HG03103 (cell line): Measurements from ENCODE around the gene ANKS1A.

Experiments used
- ATAC-seq: cut with Tn5 transposase; IDR thresholded peaks from one replicate; pipeline ENCODE4 v1.9.1; 2021; ENCODE audit warnings: low read depth; ENCODE audit not compliant: unreplicated experiment

Gene ANKS1A

DNA sequence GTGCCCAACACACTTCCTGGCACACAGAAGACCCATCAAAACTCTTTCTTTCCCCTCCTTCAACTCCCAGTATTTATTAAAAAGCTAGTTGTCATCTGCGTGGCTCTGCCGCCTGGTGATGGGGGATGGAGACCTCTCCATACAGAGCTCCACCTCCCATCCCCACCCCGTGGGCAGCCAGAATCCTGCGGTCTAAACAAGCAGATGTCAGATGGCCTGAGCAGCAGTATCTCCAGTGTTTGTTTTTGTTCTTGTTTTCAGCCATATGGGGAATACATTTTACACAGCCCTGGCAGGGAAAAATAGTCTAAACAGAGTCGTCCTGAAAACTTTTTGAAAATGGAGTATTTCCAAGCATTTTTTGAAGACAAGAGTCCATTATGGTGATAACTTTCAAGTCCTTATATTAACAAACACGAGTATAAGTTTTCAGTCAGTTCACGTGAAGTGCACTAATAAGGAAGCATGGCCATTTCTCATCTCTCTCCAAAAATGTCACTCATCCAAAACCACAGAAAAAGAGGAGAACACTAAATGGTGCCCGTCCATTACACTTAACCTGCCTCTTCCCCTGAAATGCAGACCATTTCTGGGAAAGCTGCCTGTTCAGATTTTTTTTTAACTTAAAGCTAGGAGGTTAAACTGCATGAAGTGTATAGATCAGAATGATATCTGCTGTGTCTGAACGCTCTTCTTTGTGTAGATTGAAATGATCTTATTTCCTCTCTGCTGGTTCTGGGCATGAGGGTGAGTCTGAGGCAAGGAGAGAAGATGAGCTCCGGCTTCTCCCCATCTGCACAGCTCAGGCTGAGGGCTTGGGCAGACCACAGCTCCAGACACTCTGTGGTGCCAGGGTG, 161.1 kb downstream of the ANKS1A start:
- ATAC-seq = no peak

DNA sequence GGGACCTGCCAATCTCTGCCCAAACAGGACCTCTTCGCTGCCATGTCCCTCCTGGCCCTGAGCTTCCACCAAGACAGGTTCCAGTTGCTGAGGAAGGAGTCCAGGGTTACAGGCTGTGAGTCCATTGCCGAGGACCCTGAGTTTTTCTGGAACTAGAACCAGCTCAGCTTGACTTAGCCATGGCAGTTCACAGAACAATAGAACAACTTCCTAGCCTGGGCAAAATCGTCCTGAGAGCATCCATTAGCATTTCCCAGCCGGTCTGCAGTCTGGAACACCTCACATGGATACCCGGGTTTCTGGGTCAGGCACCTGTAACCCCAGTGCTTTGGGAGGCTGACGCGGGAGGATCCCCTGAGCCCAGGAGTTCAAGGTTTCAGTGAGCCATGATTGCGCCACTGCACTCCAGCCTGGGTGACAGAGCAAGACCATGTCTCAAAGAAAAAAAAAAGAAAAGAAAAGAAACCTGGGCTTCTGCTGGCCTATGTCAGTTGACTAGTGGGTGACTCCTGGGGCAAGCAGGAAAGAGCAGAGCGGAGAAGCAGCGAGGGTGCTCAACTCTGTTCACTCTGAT, 161.8 kb downstream of the ANKS1A start:
- ATAC-seq = no peak

DNA sequence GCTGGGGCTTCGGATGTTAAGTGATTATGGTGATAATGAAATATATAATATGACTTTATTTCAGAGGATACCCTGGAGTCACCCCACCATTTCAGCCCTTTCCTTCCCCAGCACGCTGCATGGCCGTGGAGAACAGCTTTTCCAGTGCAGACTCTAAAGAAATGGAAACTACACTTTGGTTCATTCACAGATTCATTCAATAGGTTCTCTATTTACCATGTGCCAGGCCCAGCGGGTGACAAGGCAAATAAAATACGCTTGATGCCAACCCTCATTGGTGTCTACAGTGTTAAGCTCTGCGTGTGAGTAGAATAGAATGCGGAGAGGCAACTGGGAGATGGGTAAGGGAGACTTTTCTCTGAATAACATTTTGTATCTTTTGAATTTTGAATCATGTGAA, 162.3 kb downstream of the ANKS1A start:
- no peak for ATAC-seq

DNA sequence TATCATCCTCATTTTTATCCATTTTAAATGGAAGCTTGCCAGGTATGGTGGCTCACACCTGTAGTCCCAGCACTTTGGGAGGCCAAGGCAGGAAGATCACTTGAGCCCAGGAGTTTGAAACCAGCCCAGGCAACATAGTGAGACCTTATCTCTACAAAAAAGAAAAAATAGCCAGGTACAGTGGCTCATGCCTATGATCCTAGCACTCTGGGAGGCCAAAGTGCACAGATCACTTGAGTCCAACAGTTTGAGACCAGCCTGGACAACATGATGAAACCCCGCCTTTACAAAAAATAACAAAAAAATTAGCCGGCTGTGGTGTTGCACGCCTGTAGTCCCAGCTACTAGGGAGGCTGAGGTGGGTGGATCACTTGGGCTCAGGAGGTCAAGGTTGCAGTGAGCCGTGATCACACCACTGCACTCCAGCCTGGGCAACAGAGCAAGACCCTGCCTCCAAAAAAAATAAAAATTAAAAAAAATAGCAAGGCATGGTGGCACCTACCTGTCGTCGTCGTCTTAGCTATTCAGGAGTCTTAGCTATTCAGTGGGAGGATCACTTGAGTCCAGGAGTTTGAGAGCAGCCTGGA, 163.0 kb downstream of the ANKS1A start:
- ATAC-seq = no peak

DNA sequence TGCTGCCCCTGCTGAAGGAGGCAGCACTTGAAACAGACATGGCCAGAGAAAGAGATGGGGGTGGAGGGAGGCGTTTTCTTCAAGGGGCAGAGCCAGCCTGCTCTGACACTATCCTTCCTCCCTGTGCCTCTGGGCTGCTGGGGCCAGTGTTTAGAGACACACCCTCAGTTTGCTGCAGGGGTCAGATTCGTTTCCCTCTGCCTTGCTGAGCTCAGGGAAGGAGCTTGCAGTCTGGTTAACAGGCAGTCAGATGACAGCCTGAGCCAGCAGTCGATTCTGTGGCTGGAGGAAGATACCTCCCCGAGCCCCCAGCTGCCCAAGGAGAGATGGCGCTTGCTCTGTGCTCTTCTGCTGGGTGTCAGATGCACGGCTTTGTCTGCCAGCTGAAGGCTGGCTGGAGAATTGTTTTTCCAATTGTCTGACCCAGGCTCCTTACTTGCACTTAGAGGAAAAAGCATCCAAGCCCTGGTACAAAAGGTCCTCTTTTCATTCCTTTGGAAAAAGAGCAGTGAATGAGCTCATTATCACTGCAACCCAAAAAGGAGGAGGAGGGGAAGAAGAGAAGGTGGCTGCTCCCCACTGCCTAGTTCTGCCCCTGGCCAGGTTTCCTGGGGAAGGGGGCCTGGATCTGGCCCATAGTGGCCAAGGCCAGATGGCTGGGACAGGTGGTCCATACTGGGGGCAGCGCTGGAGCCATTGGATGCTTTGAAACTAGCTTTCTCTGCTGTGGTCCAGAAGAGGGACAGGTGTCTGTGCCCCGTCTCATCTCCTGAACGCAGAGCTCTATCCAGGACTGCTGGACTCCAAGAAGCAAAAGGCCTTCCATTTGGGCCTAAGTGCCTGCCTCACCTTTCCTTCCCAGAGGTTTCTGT, 163.9 kb downstream of the ANKS1A start:
- no peak for ATAC-seq

DNA sequence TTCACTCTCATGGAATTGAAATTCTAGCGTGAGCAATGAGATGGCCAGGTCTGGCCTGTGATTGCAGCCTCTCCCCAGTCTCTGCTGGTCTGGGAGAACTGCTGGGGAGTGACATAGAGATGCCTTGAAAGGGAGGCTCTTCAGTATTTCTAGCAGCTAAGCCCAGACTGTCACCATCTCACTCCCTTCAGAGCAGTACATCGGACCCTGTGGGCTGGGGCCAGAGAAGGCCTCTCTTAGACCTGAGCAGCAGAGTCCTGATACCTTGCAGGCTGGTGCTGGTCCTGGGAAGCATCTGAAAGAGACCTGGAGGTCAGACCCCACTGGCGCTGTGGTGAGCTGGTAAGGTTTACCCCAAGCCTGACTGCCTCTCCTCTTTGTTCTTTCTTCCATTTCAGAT, 164.6 kb downstream of the ANKS1A start:
- no peak for ATAC-seq

DNA sequence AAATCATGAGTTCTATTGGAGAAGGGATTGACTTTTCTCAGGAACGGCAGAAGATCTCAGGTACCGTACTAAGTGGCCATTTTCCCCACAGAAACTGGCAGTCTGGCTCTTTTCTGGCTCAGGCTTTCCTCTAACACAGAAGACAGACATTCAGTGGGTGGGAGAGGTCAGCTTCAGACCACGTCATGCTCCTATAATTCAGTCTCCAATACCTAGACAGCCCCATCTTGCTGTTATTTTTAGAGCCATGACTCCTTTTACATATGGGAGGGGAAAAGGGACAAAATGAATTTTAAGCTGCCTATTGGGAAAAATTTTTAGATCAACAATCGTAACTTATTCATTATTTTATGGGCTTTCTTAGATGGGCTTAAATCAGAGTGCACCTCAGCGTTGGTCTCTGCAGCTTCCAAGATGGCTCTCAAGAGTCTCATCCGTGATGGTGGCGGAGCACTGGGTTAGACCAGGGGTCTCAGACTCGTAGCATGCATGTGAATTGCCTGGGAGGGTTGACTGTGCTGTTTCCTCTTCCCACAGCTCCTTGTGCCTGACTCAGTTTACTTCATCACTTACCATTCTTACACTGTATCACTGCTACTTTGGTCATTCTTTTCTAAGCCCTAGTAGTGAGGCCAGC, 165.2 kb downstream of the ANKS1A start:
- ATAC-seq = no peak

DNA sequence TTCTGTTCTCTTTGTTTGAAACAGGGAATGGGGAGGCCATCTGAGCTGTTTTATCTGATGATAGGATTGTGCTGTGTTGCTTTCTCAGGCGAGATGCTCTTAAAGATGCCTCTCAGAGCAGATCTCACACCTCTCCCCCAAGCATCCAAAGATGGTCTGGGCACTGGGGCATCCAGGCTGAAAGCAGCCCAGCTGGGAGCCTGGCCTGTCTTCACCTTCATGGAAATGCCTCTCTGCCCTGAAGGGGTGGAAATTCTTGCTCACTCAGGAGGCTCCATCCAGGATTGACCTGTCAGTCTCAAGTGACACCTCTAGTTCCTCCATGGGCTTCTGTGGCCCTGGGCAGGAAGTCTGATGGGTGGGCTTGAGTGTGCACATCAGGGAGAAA, 165.7 kb downstream of the ANKS1A start:
- no peak for ATAC-seq

DNA sequence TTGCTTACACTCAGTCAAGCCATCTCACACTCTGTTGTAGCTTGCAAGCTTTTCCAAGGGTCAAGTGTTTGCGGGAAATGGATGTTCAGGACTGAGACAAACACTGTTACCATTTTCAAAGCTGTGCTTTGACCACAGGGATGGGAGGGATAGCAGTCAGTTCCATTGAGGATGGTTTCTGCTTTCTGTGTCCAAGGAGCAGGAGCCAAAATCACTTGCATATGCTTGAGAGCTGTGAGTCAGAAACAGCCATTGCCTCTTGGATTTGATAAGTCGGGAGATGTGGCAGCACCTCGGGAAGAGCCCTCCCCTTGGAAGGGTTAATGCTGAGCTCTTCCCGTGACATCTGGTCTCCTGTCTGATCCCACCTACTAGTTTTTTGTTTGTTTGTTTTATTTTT, 166.8 kb downstream of the ANKS1A start:
- ATAC-seq = no peak

DNA sequence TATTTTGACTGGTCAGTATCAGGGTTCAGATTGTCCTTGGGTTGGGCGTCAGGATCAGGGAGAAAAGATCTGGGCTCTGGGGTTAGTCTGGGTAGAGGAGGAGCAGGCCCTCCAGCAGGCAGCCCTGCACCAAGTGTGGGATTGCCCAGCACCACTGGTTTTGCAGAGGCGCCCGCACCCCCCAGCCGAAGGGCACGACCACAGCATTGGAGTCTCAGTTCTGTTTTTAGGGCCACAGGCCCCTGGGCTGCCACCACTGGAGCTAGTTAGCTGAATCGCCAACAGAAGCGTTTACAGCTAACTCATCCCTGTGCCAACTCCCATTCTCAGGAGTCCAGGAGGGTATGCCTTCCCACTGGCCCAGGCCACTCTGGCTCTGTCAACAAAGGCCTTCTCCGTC, 167.9 kb downstream of the ANKS1A start:
- no peak for ATAC-seq

DNA sequence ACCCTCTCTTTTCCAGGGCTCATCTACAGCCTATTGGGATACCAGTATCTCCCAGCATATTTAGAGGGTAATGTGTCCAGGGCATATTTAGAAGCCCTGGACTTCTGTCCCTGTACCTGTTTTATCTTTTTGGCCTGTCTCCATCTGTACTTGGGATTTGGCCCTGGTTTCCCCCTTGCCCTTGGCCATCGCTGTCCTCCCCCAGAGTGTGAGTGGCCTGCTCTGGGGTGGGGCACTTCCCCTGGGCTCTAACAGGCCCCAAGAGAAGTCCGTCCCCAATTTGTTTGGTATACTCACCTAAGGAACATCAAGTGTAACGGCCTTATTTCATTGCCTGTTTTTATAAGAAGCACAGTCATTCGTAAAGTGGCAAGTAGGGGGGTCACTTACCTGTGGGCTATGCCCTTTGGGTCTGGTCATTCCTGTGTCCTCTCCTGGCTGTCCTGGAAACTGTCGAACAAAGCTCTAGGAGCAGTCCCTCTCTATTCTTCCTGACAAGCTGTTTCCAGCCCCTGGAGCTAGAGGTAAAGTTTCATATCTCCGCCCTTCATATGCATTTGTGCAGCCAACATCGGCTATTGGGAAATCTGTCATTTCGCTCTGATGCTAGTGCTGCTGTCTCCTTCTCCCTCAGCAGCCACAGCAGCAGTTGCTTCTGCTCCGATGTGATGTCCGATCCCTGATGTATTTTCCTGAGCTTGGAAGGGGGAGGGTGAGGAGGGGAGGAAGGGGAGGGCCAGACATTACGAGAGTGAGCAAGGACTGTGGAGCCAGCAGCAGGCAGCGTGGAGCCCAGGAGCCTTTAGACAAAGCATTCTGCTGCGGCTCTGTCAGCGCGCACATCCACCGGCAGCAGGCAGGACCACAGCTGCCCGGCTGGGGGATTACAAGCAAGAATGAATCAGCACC, 168.6 kb downstream of the ANKS1A start:
- ATAC-seq = no peak

DNA sequence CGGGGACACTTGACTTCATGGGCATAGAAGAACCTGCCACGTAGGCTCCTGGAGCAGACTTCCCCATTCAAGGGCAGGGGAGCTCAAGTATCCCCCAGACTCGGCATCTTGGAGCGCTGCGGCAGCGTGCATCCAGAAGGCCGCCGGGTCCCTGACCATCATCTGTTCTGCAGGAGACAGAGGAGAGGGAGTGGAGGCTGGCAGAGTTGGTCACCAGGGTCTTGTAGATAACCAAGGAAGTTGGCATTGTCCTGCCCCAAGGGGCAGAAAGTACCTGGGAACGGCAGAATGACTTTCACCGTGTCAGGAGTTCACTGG, 169.3 kb downstream of the ANKS1A start:
- no peak for ATAC-seq

DNA sequence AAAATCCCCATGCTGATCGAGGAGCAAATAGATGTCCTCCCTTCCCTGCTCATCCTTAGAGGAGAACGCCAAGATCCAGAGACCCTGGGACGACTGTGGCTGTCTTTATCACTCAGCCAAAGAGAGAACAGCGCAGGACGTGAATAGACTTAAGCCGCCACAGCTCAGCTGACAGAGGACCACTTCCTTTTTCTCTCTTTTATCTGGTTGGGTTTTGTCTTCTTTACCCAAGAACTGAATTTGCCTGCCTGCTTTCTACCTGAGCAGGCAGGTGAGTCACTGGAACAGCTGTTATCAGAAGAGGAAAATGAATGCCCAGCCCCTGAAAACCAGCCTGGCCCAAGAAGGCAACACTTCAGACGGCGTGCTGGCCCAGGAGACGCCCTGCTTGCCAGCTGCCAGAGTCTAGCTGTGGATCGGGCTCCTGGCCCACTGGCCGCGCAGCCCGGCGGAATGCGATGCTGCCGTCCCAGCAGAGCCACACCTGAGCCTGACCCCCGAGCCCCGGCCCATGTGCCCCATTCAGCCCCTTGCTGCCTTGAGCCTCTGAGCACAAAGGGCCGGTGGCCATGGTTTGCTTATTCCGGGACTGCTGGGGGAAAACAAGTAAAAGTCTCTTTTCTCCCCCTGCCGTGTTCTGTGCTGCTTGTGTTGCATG, 169.9 kb downstream of the ANKS1A start:
- ATAC-seq = no peak

DNA sequence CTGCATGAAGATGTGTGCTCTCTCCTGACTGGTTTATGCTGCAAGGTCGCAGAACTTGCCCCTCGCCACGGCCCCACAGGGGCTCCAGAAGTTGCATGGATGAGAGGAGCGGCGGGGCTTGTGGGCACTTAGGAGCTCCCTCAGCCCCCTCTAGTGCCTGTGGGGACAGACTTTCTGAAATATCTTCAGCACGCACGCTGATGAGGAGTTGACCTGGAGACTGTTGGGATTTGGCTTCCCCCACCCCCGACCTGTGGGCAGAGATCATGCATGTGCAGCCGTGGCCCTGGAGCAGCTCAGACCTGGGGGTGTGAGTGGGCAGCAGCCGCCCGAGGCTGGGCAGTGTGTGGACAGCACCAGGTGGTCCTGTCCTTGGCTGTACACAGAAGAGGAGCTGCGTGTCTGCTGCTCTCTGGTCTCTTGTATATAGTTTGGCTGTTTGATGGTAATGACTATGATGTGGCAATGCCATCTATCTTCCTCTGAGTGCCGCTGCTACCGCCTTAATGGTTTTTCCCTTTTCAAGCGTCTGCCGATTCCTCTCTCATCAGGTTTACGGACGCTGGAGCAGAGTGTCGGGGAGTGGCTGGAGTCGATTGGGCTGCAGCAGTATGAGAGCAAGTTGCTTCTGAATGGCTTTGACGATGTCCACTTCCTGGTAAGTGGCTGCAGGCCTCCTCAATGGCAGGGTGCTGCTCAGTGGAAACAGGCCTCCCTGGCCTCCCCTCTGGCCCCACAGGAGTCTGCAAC, 170.7 kb downstream of the ANKS1A start:
- no peak for ATAC-seq

DNA sequence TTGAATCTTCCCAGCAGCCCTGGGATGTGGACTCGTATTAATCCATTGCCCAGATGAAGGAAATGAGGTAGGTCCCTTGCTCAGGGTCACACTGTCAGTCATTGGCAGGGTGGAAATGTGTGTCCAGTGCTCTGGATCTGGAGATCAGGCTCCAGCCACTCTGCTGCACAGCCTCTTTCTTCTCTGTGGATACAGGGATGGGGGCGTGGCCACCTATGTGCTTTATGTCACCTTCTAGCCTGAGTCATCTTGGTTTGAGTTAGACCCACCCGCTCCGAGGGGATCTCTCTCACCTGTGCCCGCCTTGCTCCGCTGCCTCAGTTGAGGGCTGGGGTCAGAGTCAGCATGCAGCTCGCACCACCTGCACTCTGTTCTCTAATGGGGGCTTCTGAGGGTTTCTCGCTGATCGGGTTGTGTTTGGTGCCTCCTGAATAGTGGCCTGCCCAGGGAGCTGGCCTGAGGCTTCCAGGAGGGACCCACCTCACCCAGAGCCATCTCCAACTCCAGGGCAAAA, 172.1 kb downstream of the ANKS1A start:
- no peak for ATAC-seq

DNA sequence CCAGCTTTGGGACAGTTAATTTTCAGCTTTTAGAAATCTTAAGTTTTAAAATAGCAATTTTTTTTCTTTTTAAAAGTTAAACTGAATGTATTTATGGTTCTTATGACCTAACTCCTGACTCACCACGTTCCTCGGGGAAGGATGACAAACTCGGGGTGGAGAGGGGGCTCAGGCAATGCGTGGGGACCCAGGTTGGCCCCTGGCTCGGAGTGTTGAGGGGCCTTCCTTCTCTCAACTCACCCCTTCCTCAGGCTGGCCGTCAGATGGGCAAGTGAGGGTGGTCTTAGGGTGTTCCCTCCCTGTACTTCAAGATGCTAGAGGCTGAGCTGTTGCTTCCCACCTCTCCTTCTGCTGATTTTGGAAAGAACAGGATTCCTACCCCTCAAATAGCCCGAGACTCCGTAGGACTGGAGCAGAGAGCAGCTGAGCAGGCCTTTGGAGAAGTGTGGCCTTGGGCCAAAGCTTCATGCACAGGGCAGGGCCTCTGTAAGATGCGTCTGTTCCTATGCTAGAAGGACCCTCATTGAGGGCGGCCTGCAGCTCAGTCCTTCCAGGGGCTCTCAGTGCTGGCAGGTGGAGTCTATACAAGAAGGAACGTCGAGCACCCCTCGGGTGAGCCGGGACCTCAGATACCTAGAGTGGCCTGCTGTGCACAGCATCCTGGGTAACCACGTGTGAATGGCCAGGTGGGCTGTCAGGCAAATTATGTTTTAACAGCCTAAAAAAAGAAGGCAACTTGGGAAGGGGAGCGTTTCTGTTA, 172.8 kb downstream of the ANKS1A start:
- no peak for ATAC-seq

DNA sequence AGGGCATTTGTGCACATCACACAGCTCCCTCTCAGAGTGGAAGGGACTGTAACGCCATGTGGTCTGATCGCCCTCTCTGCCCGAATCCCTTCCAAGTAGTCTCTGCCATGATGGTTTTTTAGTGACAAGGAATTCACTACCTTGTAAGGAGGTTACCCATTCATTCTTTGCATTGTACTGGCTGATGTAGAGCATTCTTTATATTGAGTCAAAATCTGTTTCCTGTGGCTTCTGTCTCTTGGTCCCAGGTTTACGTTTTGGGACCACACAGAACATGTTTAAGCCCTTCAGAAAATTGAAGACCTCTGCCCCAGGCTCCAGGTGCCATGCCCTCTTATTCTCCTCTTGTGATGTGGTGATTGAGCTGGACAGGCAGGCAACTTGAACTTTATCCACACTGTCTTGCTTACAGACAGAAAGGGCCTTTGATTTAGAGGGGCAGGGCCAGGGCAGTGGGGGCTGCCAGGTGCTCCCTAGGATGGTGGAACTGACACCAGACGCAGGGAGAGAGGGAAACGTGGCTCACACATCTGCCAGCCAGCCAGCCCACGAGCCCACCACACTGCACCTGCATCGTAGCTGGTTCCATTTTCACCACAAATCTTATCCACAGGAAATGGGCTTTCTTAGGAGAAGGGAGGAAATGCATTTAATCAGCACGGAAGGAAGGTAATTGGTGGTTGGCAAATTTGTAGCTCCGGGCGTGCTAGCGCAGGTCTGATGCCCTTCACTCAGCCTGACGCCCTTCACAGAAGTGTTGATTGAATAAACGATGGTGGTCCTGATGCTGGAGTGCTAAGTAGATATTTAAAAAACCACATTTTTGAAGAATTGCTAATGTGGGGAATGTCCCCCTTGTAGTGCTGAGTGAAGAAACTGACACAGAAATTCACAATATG, 173.9 kb downstream of the ANKS1A start:
- no peak for ATAC-seq
